ENCODE measurements around the gene RAP1GAP2.

DNA sequence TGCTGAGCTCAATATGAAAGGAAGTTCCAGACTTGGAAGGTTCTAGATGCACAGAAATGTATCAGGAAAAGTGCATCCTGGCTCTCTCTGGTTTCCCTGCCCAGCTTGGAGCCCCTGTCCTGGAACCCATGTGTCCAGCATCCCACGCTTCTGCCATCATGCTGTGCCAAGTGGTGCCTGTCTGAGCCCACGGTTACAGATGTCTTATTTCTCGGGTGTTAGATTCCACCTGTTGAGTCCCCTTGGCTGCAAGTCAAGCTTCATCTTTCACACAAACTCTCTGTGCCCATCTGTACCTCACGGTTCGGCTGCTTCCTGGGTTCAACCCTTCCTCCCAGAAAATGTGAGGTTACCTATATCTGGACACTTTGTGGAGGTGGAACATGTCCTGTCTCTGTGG, 244.6 kb downstream of the RAP1GAP2 start:
- TF ChIP-seq, protein P1, sequence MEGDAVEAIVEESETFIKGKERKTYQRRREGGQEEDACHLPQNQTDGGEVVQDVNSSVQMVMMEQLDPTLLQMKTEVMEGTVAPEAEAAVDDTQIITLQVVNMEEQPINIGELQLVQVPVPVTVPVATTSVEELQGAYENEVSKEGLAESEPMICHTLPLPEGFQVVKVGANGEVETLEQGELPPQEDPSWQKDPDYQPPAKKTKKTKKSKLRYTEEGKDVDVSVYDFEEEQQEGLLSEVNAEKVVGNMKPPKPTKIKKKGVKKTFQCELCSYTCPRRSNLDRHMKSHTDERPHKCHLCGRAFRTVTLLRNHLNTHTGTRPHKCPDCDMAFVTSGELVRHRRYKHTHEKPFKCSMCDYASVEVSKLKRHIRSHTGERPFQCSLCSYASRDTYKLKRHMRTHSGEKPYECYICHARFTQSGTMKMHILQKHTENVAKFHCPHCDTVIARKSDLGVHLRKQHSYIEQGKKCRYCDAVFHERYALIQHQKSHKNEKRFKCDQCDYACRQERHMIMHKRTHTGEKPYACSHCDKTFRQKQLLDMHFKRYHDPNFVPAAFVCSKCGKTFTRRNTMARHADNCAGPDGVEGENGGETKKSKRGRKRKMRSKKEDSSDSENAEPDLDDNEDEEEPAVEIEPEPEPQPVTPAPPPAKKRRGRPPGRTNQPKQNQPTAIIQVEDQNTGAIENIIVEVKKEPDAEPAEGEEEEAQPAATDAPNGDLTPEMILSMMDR (conservative IDR thresholded peaks at IDR 0.05 in 1 of 2, IDR thresholded peaks at IDR 0.05 in 1 of 2; ENCODE audit: extremely low read depth in 1 of 2, insufficient read depth in 1 of 2, low read depth in 1 of 2, low read length in 2 of 2) = no peak
- no peak for TF ChIP-seq EZH2 (IDR thresholded peaks at IDR 0.05; ENCODE audit: borderline replicate concordance, low read length)

Measured in mammary epithelial cell (primary cell).